T-helper 2 cell (primary cell): Measurements from ENCODE around the gene LAMTOR3.
"Not testable (repeated sequence)": the region's sequence is repeated elsewhere in the genome, so short reads cannot be mapped to it uniquely, and the experiment has no call there.

Source experiments
- DNase-seq, 5 experiments: peaks; one replicate each; pipeline versions ENCODE4 v3.0.0 to v3.0.0-alpha.2; 2012 to 2022

The LAMTOR3 gene

DNA sequence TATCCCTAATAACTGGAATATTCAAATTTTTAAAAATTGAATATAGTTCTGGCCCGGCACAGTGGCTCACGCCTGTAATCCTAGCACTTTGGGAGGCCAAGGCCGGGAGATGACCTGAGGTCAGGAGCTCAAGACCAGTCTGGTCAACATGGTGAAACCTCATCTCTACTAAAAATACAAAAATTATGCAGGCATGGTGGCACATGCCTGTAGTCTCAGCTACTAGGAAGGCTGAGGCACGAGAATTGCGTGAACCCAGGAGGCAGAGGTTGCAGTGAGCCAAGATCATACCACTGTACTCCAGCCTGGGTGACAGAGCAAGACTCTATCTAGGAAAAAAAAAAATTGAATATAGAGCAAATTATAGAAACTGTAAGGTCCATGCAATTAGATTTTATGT, 64.2 kb downstream of the LAMTOR3 start:
- DNase-seq: not testable (repeated sequence)

DNA sequence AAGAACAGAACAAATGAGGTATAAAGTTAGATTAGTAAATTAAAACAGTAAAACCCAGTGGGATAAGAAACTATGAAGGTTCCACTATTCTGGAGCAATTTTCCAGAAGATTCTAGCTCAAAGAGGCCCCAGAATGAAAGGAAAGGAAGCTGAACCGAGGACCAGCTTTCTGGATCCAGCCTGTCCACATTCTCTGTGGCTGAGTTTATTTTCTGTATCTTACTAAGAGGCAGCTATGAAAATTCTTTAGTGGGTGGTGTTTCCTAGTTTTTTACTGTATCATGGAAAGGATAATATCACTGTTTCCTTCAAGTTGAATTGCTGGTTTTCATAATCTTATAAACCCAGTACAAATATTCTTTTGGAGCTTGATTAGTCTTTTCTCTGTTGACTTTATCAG, 65.8 kb downstream of the LAMTOR3 start:
- DNase-seq: no peak
